Fibroblast of mammary gland (primary cell): ENCODE results near the gene CMPK1.

Source experiments
- DNase-seq: peaks from one replicate; pipeline ENCODE4 v3.0.0-alpha.2; 2010; ENCODE audit warnings: low read depth
- H3K4me3 ChIP-seq: 2 replicates; pipeline ENCODE4 v1.5.1; 2011; ENCODE audit warnings: low read depth, mild to moderate bottlenecking, low read length, moderate library complexity; ENCODE audit not compliant: control insufficient read depth
- TF ChIP-seq, protein P1 (sequence below): conservative IDR thresholded peaks from 2 replicates; pipeline ENCODE4 v1.5.1; 2011; ENCODE audit warnings: low read depth, low read length, inconsistent platforms; ENCODE audit not compliant: control insufficient read depth, insufficient read depth

CMPK1 gene

DNA sequence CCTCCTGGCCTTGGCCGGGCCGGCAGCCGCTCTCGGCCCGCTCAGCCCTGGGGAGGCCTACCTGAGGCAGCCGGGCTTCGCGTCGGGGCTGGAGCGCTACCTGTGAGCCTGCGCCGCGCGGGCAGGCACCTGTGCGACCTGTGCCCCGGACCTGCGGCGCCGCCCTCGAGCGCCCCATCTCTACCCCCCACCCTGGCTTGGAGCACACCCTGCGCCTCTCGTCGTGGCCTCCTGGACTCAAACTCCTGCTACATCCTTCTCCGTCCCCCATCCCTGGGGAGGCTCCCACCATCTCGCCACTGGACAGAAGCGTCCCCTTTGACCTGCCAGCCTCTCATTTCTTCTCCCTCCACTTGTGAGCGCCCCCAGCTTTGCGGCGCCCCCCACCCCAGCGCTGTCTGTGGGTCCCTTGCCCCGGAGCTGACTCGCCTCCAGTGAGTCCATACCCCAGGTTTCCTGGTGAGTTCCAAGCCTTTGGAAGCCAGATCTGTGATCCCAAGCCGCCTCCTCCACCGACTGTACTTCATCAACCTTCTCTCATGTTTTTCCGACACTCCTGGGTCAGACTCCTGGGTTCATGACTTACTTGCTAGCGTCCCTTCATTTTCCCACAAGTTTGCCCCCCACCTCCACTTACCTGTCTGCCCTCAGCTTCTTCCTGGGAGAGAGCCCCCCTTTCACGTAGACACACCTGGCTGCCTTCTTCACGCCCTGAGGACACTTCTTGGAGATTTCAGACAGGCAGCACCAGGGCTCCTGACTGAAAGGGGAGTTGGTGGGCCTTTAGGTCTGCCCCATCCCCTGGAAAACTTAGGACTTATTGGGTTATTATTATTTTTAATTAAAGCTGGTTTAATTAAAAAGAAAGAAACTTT, 83.8 kb downstream of the CMPK1 start:
- H3K4me3 ChIP-seq, result no peak overlapping the region
- TF ChIP-seq, protein P1, sequence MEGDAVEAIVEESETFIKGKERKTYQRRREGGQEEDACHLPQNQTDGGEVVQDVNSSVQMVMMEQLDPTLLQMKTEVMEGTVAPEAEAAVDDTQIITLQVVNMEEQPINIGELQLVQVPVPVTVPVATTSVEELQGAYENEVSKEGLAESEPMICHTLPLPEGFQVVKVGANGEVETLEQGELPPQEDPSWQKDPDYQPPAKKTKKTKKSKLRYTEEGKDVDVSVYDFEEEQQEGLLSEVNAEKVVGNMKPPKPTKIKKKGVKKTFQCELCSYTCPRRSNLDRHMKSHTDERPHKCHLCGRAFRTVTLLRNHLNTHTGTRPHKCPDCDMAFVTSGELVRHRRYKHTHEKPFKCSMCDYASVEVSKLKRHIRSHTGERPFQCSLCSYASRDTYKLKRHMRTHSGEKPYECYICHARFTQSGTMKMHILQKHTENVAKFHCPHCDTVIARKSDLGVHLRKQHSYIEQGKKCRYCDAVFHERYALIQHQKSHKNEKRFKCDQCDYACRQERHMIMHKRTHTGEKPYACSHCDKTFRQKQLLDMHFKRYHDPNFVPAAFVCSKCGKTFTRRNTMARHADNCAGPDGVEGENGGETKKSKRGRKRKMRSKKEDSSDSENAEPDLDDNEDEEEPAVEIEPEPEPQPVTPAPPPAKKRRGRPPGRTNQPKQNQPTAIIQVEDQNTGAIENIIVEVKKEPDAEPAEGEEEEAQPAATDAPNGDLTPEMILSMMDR, result no peak
- no peak for DNase-seq

DNA sequence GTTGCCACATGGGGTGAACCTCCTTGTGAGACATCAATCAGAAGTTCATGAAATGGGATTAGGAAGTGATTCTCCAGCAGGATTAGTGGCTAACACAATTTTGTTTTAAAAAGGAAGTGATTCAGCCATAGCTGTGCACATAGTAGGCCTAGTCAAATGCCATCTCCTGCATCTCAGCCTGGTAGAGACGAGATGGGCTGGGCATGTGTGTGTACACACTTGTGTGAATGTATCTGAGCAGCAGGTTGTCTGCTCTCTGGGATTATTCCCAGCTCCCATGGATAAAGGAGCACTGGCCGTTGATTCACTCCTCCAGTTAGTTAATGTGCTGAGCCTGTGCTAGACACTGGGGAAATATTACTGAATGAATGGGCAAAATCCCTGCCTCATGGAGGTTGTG, 84.5 kb downstream of the CMPK1 start:
- no peak overlapping the region for H3K4me3 ChIP-seq
- TF ChIP-seq, protein P1, result no peak
- DNase-seq, result no peak

DNA sequence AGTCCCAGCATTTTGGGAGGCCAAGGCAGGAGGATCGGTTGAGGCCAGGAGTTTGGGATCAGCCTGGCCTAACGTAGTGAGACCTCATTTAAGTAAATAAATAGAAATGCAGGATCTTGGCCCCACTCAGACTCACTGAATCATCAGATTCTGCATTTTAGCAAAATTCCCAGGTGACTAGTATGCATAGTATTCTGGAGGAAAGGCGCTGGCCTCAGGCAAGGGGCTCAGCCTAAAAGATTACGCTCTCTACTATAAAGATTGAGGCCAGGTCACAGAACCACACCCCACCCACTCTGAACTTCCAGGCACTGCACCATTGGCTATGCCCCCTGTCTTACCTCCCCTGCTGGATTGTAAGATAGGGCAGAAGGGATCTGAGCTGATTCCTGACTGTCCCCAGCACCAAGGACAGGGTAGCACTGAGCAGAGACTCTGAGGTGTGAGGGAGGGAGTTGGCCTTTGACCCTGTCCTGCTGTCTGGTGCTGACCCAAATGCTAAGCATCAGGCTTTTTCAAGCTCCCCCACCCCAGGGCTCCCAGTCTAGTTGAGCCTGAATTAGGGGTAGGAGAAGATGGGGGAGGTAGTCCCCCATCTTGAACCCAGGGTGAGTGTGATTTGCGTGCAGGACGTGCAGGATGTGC, 85.2 kb downstream of the CMPK1 start:
- no peak for DNase-seq
- TF ChIP-seq, protein P1, result no peak
- no peak overlapping the region for H3K4me3 ChIP-seq

DNA sequence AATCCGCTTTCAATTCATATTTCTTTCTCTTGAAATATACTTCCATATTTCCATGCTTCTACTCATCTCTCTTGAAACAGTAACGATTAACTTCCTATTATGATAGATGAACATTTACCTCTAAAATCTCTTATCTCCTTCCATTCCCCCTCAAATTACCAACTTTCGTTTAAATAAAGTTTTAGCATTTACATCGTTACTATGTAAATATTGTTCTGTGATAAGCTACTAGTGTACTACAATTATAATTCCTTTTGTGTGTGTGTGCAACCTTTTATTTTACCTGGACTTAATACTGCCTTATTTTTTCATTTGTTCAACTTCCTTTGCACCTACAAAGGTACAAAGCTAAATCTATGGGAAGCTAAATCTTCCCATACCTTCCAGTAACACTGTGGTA, 87.0 kb downstream of the CMPK1 start:
- no peak for DNase-seq
- no peak overlapping the region for H3K4me3 ChIP-seq
- TF ChIP-seq, protein P1, result no peak

DNA sequence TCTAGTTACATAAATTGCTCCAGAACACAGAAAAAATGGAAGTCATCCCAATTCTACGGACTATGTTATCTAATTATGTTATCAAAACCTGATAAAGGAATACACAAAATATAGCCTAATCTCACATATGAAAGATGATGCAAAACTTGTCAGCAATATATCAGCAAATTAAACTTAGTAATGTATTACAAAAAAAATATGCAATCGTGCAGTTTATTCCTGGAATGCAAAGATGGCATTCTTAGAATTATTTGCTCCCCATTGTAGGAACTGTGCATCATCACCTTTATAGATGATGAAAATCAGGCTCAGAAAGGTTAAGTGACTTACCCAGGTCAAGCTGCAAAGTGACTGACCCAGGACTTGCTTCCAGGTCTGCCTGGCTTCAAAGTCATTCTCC, 90.3 kb downstream of the CMPK1 start:
- no peak overlapping the region for H3K4me3 ChIP-seq
- no peak for DNase-seq
- TF ChIP-seq, protein P1, result no peak

DNA sequence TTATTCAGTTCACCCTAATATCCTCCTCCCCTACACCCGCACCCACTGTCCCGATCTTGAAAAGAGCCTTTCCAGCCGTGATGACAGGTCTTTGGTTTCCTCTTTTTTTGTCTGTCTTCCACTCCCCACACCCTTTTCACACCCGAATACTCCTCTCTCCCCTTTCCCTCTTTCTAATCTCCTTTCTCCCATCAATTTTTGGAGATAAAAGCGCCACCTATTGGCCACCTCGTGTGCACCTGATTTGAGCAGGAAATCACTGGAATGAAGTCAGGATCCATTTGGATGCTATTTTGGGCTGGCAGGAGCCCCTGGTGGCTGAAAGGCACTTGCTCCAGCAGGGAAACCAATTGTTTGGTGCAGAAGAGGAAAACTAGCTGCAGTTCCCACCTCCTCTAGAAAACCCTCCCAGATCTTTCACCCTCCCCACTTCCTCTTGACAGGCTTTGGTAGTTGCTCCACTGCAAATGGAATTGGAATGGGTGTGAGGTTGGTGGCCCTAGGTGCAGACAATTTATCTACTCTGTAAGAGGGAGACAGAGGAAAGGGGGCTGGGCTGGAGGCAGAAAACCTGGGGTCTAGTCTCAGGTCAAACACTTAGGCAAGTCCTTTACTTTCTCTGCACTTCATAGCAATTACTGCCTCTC, 90.9 kb downstream of the CMPK1 start:
- DNase-seq, result peak; percentile 61
- TF ChIP-seq, protein P1, result peak; percentile 78
- H3K4me3 ChIP-seq, result no peak overlapping the region
